A549 (cell line): ENCODE measurements around the gene ATP1A2. TPM values are rescaled to one million over a fixed set of nuclear protein-coding genes. Genes with fewer than 3 reads are reported as not detected.

Source experiments
- ATAC-seq, 2 experiments: fragments of 200-7000 bp in 1 of 2; fragments of >200 bp in 1 of 2; cut with Nextera tagmentation in 1 of 2; cut with Tn5 transposase in 1 of 2; 3 replicates each; pipeline versions ENCODE4 v1.8.0 to v1.9.1; 2018 to 2020; ENCODE audit warnings: mild to moderate bottlenecking in 1 of 2, moderate library complexity in 1 of 2
- CTCF ChIA-PET: fragments of 300-600 bp; sonication (Branson Sonifier 250); formaldehyde crosslinking; extraction: SDS; loops from one replicate; lab custom pipeline; 2021; ENCODE audit warnings: antibody characterized with exemption, inconsistent platforms; lab: Yijun Ruan, JAX
- POLR2A ChIA-PET: fragments of 350-600 bp; formaldehyde crosslinking; extraction: SDS; loops from one replicate; lab custom pipeline; 2021; ENCODE audit warnings: antibody characterized with exemption, inconsistent platforms; lab: Yijun Ruan, JAX
- DNase-seq, 2 experiments: peaks; one replicate each; pipeline versions ENCODE4 v3.0.0 to v3.0.0-alpha.2; 2011 to 2016; ENCODE audit warnings: low read depth in 1 of 2, low spot score in 1 of 2
- FAIRE-seq: peaks from 2 replicates; lab custom pipeline; 2011; peaks lifted over from hg19 to GRCh38; lab: Jason Lieb, UNC
- H3K27ac ChIP-seq, 2 experiments: fragments of >200 bp; sonication (Bioruptor Twin); formaldehyde crosslinking; 3 replicates each; pipeline ENCODE4 v1.5.1; 2016 to 2017
- H3K4me1 ChIP-seq: fragments of >200 bp; sonication (Bioruptor Twin); formaldehyde crosslinking; 3 replicates; pipeline ENCODE4 v1.6.1; 2016
- H3K4me2 ChIP-seq: fragments of >200 bp; sonication (Bioruptor Twin); formaldehyde crosslinking; 3 replicates; pipeline ENCODE4 v1.6.1; 2016
- H3K4me3 ChIP-seq: fragments of >200 bp; sonication (Bioruptor Twin); formaldehyde crosslinking; 3 replicates; pipeline ENCODE4 v1.5.1; 2016
- H3K9me3 ChIP-seq: fragments of >200 bp; sonication (Bioruptor Twin); formaldehyde crosslinking; 3 replicates; pipeline ENCODE4 v1.6.1; 2016
- CBX2 ChIP-seq: fragments of 200-600 bp; sonication (generic); IDR thresholded peaks from 2 replicates; pipeline ENCODE4 v1.6.1; 2016; ENCODE audit warnings: low read depth, mild to moderate bottlenecking, borderline replicate concordance
- CHD4 ChIP-seq: fragments of 200-600 bp; sonication (generic); IDR thresholded peaks from 2 replicates; pipeline ENCODE4 v1.6.1; 2016; ENCODE audit warnings: antibody characterized with exemption, mild to moderate bottlenecking, borderline replicate concordance
- CTCF ChIP-seq: fragments of >200 bp; sonication (Bioruptor Twin); formaldehyde crosslinking; IDR thresholded peaks from 3 replicates; pipeline ENCODE4 v1.5.1; 2016
- ELK1 ChIP-seq: fragments of 150-350 bp; IDR thresholded peaks from 2 replicates; pipeline ENCODE4 v1.6.1; 2014; ENCODE audit warnings: low read depth, mild to moderate bottlenecking, low read length
- HES2 ChIP-seq: fragments of >200 bp; sonication (Bioruptor Twin); formaldehyde crosslinking; IDR thresholded peaks from 2 replicates; pipeline ENCODE4 v1.6.1; 2016
- HOXA7 ChIP-seq: fragments of 250-450 bp; sonication (Bioruptor Pico); IDR thresholded peaks from 2 replicates; pipeline ENCODE4 v1.5.0; 2020; ENCODE audit warnings: mild to moderate bottlenecking, moderate library complexity
- HOXB13 ChIP-seq: fragments of 250-450 bp; sonication (Bioruptor Pico); IDR thresholded peaks from 2 replicates; pipeline ENCODE4 v1.5.0; 2020; ENCODE audit warnings: low read depth, mild to moderate bottlenecking, moderate library complexity
- KDM5A ChIP-seq: fragments of 200-600 bp; sonication (generic); IDR thresholded peaks from 2 replicates; pipeline ENCODE4 v1.6.1; 2016; ENCODE audit warnings: antibody characterized with exemption, mild to moderate bottlenecking
- MAZ ChIP-seq: fragments of 150-350 bp; IDR thresholded peaks from 2 replicates; pipeline ENCODE4 v1.6.1; 2014; ENCODE audit warnings: antibody characterized with exemption, low read depth, low read length, borderline replicate concordance
- NFE2L2 ChIP-seq: fragments of 150-350 bp; conservative IDR thresholded peaks from 2 replicates; pipeline ENCODE4 v1.6.1; 2014; ENCODE audit warnings: low read length
- NR3C1 ChIP-seq: fragments of >200 bp; sonication (Bioruptor Twin); formaldehyde crosslinking; IDR thresholded peaks from 3 replicates; pipeline ENCODE4 v1.6.1; 2017
- RAD21 ChIP-seq, 2 experiments: fragments of >200 bp in 1 of 2; sonication (Bioruptor Twin) in 1 of 2; formaldehyde crosslinking in 1 of 2; IDR thresholded peaks in 1 of 2; conservative IDR thresholded peaks in 1 of 2; 2 replicates in 1 of 2; 3 replicates in 1 of 2; pipeline ENCODE4 v1.6.1; 2012 to 2018; ENCODE audit warnings: inconsistent platforms in 1 of 2
- RFX5 ChIP-seq: fragments of 450-650 bp; IDR thresholded peaks from 2 replicates; pipeline ENCODE4 v1.7.1; 2014; ENCODE audit warnings: antibody characterized with exemption, mild to moderate bottlenecking, moderate library complexity
- ZC3H11A ChIP-seq: fragments of 450-650 bp; IDR thresholded peaks from 2 replicates; pipeline ENCODE4 v1.6.1; 2014; ENCODE audit warnings: antibody characterized with exemption, mild to moderate bottlenecking
- ZNF302 ChIP-seq: fragments of 250-450 bp; sonication (Bioruptor Pico); IDR thresholded peaks from 2 replicates; pipeline ENCODE4 v1.9.0; 2021; ENCODE audit warnings: inconsistent platforms, mild to moderate bottlenecking, moderate library complexity
- WGBS: methylation state at CpG from one replicate; pipeline ENCODE4 v1.1.6; 2017; ENCODE audit errors: missing lambda C conversion rate; 5-methylcytosine and 5-hydroxymethylcytosine counted together
- polyA plus RNA-seq, 4 experiments: library from polyadenylated mRNA; depleted of rRNA in 3 of 4; stranded (reverse); fragments of >200 nt; fragmentation: RNase III in 1 of 4; extraction: RNeasy Plus Mini Kit Qiagen cat#74134 plus additional on column Dnase treatment in 1 of 4; gene quantifications; 2 replicates in 3 of 4; 3 replicates in 1 of 4; pipeline ENCODE4 v1.2.3, GENCODE V29; 2011 to 2017

Gene ATP1A2
- polyA plus RNA-seq, 2 of the 4 experiments (the other 2 are of a cell fraction), result 0.09 TPM; not detected in 1

GRCh38 chr1:160094806-160095205 is 20.8 kb upstream of the ATP1A2 start:
- H3K9me3 ChIP-seq, result no peaks in the 10 kb centered on the region
- H3K4me3 ChIP-seq, result no peak overlapping the region
- no peak for ATAC-seq
- H3K27ac ChIP-seq, result no peak overlapping the region
- H3K4me1 ChIP-seq, result peaks cover 17% of the 10 kb centered on the region; the same call in 2 of the 3 replicates
- CTCF ChIA-PET, result interaction anchor here (1.4 to 6.0 kb wide), 4 partner anchors 8 to 99 kb away, joined by 4 to 80 read pairs (median 12); no protein-coding TSS in a partner anchor
- H3K4me2 ChIP-seq, result no peak overlapping the region
- FAIRE-seq, result no peak
- WGBS, result 89% methylated on average over 11 of the region's 14 CpGs
- no peak for DNase-seq
- TF ChIP-seq NR3C1, result no peak
- TF ChIP-seq, all 56 proteins: peak for 0
- POLR2A ChIA-PET, result no interaction called here

- 91% methylated on average over 4 of the region's 4 CpGs for WGBS
- POLR2A ChIA-PET, result no interaction called here
- no peak for TF ChIP-seq CTCF
- no peak for TF ChIP-seq NFE2L2
- TF ChIP-seq ELK1, result no peak
- no peak for TF ChIP-seq HOXA7
- no peak for TF ChIP-seq HES2
- TF ChIP-seq RFX5, result no peak
- no peak for TF ChIP-seq CHD4
- TF ChIP-seq MAZ, result no peak
- no peak for TF ChIP-seq ZC3H11A
- no peak for TF ChIP-seq CBX2
- H3K4me3 ChIP-seq, result no peak overlapping the region
- H3K9me3 ChIP-seq, result no peaks in the 10 kb centered on the region
- no peak overlapping the region for H3K4me2 ChIP-seq
- ATAC-seq (no peak), DNase-seq (no peak), FAIRE-seq (no peak)
- no peak overlapping the region for H3K27ac ChIP-seq
- CTCF ChIA-PET, result interaction anchor here (0.7 to 6.0 kb wide), 10 partner anchors 9 to 157 kb away, joined by 3 to 80 read pairs (median 5); partner anchors contain the start of gene KCNJ9
- peaks cover 17% of the 10 kb centered on the region; the same call in 2 of the 3 replicates for H3K4me1 ChIP-seq
Measured at GRCh38 chr1:160095382-160096105, 20.0 kb upstream of the ATP1A2 start.

- CTCF ChIA-PET, result interaction anchor here (0.5 to 6.0 kb wide), 12 partner anchors 9 to 196 kb away, joined by 3 to 80 read pairs (median 5); partner anchors contain the start of gene KCNJ9
- peaks cover 22% of the 10 kb centered on the region for H3K4me1 ChIP-seq
- FAIRE-seq (no peak), DNase-seq (no peak), ATAC-seq (no peak)
- no peak overlapping the region for H3K27ac ChIP-seq
- TF ChIP-seq KDM5A, result no peak
- TF ChIP-seq ZNF302 (CRISPR knock-in tag), result no peak
- TF ChIP-seq HOXB13 (CRISPR knock-in tag), result no peak
- no peak for TF ChIP-seq ZC3H11A
- no peak for TF ChIP-seq RAD21 (conservative IDR thresholded peaks at IDR 0.05 in 1 of 2, IDR thresholded peaks at IDR 0.05 in 1 of 2)
- POLR2A ChIA-PET, result no interaction called here
- 91% methylated on average over 4 of the region's 4 CpGs for WGBS
- no peaks in the 10 kb centered on the region for H3K9me3 ChIP-seq
- H3K4me3 ChIP-seq, result no peak overlapping the region
- no peak overlapping the region for H3K4me2 ChIP-seq
Measured at GRCh38 chr1:160096274-160097116, 19.1 kb upstream of the ATP1A2 start.
